Chondrocyte (in vitro differentiated cells): ENCODE data around the gene RNF144A. TPM values are rescaled to one million over a fixed set of nuclear protein-coding genes. Genes with fewer than 3 reads are reported as not detected.

ENCODE experiments used
- DNase-seq: peaks from one replicate; pipeline ENCODE4 v3.0.0; 2021; ENCODE audit warnings: mixed read lengths, low spot score
- H3K27ac Mint-ChIP-seq: one replicate; pipeline ENCODE4 v1.8.0; 2021; ENCODE audit warnings: mild to moderate bottlenecking, moderate library complexity, mixed read lengths; ENCODE audit not compliant: unreplicated experiment
- H3K27me3 Mint-ChIP-seq: 2 replicates; pipeline ENCODE4 v1.8.0; 2021; ENCODE audit warnings: low read depth, mixed read lengths
- H3K36me3 Mint-ChIP-seq: 2 replicates; pipeline ENCODE4 v1.8.0; 2021; ENCODE audit warnings: low read depth, mixed read lengths
- H3K4me1 Mint-ChIP-seq: 2 replicates; pipeline ENCODE4 v1.8.0; 2021; ENCODE audit warnings: low read depth, mild to moderate bottlenecking, mixed read lengths
- H3K4me3 Mint-ChIP-seq: one replicate; pipeline ENCODE4 v1.8.0; 2021; ENCODE audit warnings: mild to moderate bottlenecking, moderate library complexity, mixed read lengths; ENCODE audit not compliant: unreplicated experiment
- H3K9me3 Mint-ChIP-seq: 2 replicates; pipeline ENCODE4 v1.8.0; 2021; ENCODE audit warnings: low read depth, mixed read lengths
- total RNA-seq: library from RNA; stranded (reverse); gene quantifications from 3 replicates; pipeline ENCODE4 v1.2.1, GENCODE V29; 2021
- TF ChIP-seq, protein P1 (sequence below): fragments of 200-600 bp; sonication (generic); IDR thresholded peaks from 2 replicates; pipeline ENCODE4 v1.5.0; 2021; ENCODE audit warnings: antibody characterized with exemption, mild to moderate bottlenecking, moderate library complexity

RNF144A gene
- total RNA-seq, 1 donor from 2014 or later = 10.9 TPM

DNA sequence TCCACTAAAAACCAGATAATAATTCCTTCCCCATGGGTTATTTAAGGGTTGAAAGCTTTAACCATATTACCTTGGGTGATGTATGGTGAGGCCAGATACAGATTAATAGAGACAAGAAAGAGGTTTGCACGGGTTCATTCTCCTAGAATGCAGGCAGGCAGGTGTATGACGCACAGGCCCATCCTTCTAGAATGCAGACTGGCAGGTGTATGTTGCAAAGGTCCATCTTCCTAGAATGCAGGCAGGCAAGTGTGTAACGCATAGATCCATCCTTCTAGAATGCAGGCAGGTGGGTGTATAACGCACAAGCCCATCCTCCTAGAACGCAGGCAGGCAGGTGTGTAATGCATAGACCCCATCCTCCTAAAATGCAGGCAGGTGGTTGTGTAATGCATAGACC, 35.7 kb upstream of the RNF144A start:
- TF ChIP-seq, protein P1, sequence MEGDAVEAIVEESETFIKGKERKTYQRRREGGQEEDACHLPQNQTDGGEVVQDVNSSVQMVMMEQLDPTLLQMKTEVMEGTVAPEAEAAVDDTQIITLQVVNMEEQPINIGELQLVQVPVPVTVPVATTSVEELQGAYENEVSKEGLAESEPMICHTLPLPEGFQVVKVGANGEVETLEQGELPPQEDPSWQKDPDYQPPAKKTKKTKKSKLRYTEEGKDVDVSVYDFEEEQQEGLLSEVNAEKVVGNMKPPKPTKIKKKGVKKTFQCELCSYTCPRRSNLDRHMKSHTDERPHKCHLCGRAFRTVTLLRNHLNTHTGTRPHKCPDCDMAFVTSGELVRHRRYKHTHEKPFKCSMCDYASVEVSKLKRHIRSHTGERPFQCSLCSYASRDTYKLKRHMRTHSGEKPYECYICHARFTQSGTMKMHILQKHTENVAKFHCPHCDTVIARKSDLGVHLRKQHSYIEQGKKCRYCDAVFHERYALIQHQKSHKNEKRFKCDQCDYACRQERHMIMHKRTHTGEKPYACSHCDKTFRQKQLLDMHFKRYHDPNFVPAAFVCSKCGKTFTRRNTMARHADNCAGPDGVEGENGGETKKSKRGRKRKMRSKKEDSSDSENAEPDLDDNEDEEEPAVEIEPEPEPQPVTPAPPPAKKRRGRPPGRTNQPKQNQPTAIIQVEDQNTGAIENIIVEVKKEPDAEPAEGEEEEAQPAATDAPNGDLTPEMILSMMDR = no peak
- Mint-ChIP-seq H3K4me3 (no peak overlapping the region), H3K27ac (no peak overlapping the region), H3K9me3 (no peaks in the 10 kb centered on the region), H3K36me3 (no peaks in the 10 kb centered on the region), H3K4me1 (no peaks in the 10 kb centered on the region), H3K27me3 (peaks cover 12% of the 10 kb centered on the region)
- no peak for DNase-seq

DNA sequence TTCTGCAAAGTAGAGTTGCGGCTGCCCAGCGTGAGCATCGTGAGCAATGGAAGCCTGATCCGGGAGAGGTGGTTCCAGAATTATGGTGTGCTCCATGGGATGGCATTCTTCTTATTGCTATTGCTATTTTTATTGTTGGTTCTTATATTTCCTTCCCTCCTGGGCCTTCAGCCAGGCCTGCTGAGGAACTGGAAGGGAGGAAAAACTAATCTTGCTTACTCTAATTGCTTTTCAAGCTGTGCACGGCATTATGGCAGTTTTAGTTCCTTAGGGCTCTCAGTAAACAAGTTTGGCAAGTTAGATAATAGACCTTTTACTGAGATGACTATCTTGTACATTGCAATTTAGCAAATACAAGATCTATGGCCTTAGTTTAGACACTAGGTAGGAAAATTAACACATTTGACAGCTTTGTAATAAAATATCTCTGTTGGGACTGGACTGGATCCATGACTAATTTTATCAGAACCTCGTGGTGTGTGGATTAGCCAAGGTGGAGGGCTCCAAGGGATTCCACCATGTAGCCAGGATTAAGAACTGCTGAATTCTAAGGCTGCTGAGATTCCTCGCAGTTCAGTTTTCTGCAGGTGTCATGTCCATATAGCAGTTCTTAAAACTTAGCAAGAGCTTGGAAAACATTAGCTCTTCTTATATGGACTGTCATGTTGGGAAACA, 33.6 kb upstream of the RNF144A start:
- peaks cover 18% of the 10 kb centered on the region for H3K27me3 Mint-ChIP-seq
- peaks cover 2% of the 10 kb centered on the region for H3K36me3 Mint-ChIP-seq
- H3K9me3 Mint-ChIP-seq = no peaks in the 10 kb centered on the region
- TF ChIP-seq, protein P1 = no peak
- no peak for DNase-seq
- H3K27ac Mint-ChIP-seq = no peak overlapping the region
- H3K4me3 Mint-ChIP-seq = no peak overlapping the region
- H3K4me1 Mint-ChIP-seq = no peaks in the 10 kb centered on the region

DNA sequence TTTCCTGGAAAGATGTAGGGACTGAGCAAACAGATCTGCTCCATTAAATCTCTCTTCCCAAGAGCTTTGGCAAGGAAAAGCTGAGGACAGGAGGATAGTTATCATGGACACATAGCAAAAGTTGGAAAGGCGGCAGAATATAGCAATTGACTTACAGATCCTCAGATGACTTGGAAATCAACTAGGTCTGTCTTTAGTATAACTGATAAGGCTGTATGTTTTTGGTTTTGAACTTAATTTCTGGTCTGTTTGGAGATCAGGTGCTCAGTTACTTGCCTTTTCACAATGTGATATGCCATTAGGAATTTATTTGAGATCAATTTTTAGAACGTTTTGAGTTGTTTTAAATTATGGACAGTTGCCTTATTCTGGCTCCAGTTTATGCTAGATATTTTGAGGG, 31.7 kb upstream of the RNF144A start:
- no peak for DNase-seq
- TF ChIP-seq, protein P1 = no peak
- Mint-ChIP-seq H3K27me3 (peaks cover 19% of the 10 kb centered on the region), H3K36me3 (peaks cover 2% of the 10 kb centered on the region), H3K27ac (no peak overlapping the region), H3K4me3 (no peak overlapping the region), H3K4me1 (no peaks in the 10 kb centered on the region), H3K9me3 (no peaks in the 10 kb centered on the region)

DNA sequence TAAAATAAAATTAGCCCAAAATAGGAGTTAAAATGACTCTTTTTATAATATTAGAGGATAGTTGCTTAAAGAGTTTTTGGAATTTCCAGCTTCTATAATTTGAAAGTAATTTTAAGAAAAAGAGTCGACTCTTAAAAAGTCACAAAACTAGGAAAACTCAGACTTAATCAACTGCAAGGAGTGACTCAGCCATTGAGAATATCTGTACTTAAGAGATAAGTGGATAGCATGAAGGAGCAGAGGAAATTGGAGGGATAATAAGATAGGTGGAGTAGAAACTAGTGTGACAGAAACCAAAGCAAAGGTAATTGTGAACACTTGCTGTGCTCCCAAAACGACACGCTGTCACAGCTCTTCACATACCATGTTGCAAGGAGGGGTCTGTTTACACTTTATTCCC, 31.2 kb upstream of the RNF144A start:
- TF ChIP-seq, protein P1 = no peak
- peaks cover 19% of the 10 kb centered on the region for H3K27me3 Mint-ChIP-seq
- no peak for DNase-seq
- H3K9me3 Mint-ChIP-seq = no peaks in the 10 kb centered on the region
- H3K27ac Mint-ChIP-seq = no peak overlapping the region
- no peaks in the 10 kb centered on the region for H3K4me1 Mint-ChIP-seq
- no peak overlapping the region for H3K4me3 Mint-ChIP-seq
- H3K36me3 Mint-ChIP-seq = peaks cover 2% of the 10 kb centered on the region

DNA sequence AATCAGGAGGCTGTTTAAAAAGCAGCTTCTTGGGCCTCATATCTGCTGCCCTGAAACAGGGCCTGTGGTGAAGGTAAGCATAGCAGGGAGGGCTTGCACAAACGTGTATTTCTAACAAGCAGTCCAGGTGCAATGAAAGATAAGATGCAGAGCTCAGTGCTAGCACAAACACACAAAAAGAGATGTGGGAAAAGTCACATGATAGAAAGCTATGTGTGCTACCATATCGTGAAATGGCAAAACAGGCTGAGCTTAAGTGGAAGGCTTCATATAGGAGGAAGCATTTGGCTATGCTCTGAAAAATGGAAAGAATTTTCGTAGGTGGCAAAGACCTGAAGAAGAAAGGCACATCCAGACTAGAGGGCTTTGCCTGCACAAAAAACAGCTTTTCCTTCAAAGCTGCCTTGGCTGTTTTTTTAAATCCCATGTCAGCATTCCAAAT, 29.4 kb upstream of the RNF144A start:
- peaks cover 19% of the 10 kb centered on the region for H3K27me3 Mint-ChIP-seq

More for the DNA sequence above, 29.4 kb upstream of the RNF144A start:
- Mint-ChIP-seq H3K36me3 (peaks cover 2% of the 10 kb centered on the region), H3K9me3 (no peaks in the 10 kb centered on the region), H3K4me1 (no peaks in the 10 kb centered on the region), H3K27ac (no peak overlapping the region), H3K4me3 (no peak overlapping the region)
- DNase-seq = no peak
- TF ChIP-seq, protein P1 = no peak
